Endothelial cell (in vitro differentiated cells): ENCODE measurements around the gene FBLN2. TPM values are rescaled to one million over a fixed set of nuclear protein-coding genes. Genes with fewer than 3 reads are reported as not detected.

Source experiments
- DNase-seq: peaks from one replicate; pipeline ENCODE4 v3.0.0; 2021; ENCODE audit warnings: low spot score
- H3K27ac Mint-ChIP-seq: one replicate; pipeline ENCODE4 v1.8.0; 2021; ENCODE audit warnings: mixed read lengths, inconsistent platforms; ENCODE audit not compliant: unreplicated experiment
- H3K27me3 Mint-ChIP-seq: one replicate; pipeline ENCODE4 v1.8.0; 2021; ENCODE audit warnings: mild to moderate bottlenecking, moderate library complexity, mixed read lengths, inconsistent platforms; ENCODE audit not compliant: unreplicated experiment
- H3K36me3 Mint-ChIP-seq: one replicate; pipeline ENCODE4 v1.8.0; 2021; ENCODE audit warnings: mild to moderate bottlenecking, low read depth, mixed read lengths, inconsistent platforms; ENCODE audit not compliant: unreplicated experiment
- H3K4me1 Mint-ChIP-seq: one replicate; pipeline ENCODE4 v1.8.0; 2021; ENCODE audit warnings: mild to moderate bottlenecking, mixed read lengths, inconsistent platforms; ENCODE audit not compliant: unreplicated experiment
- H3K4me3 Mint-ChIP-seq: one replicate; pipeline ENCODE4 v1.8.0; 2021; ENCODE audit warnings: mild to moderate bottlenecking, mixed read lengths, inconsistent platforms; ENCODE audit not compliant: unreplicated experiment
- H3K9me3 Mint-ChIP-seq: one replicate; pipeline ENCODE4 v1.8.0; 2021; ENCODE audit warnings: mixed read lengths, inconsistent platforms; ENCODE audit not compliant: unreplicated experiment
- CTCF ChIP-seq: fragments of 200-600 bp; sonication (generic); IDR thresholded peaks from one replicate; pipeline ENCODE4 v1.5.0; 2021; ENCODE audit warnings: antibody characterized with exemption; ENCODE audit not compliant: unreplicated experiment
- total RNA-seq: library from RNA; stranded (reverse); fragmentation: NEBNext Ultra II Directional; extraction: Animal tissue kit (Norgen Biotek cat#: 25700); gene quantifications from one replicate; pipeline ENCODE4 v1.2.1, GENCODE V29; 2021; ENCODE audit not compliant: unreplicated experiment

The FBLN2 gene
- total RNA-seq, 1 donor from 2014 or later, result 10.5 TPM

GRCh38 chr3:13579063-13579462, 30.1 kb downstream of the FBLN2 start:
- no peaks in the 10 kb centered on the region for H3K36me3 Mint-ChIP-seq
- TF ChIP-seq CTCF, result no peak
- H3K9me3 Mint-ChIP-seq, result no peaks in the 10 kb centered on the region
- H3K27me3 Mint-ChIP-seq, result peaks cover 2% of the 10 kb centered on the region
- H3K27ac Mint-ChIP-seq, result no peak overlapping the region
- no peak for DNase-seq
- H3K4me3 Mint-ChIP-seq, result no peak overlapping the region
- H3K4me1 Mint-ChIP-seq, result peaks cover 9% of the 10 kb centered on the region

GRCh38 chr3:13580256-13581023, 31.5 kb downstream of the FBLN2 start:
- Mint-ChIP-seq H3K27me3 (peaks cover 3% of the 10 kb centered on the region), H3K27ac (no peak overlapping the region), H3K9me3 (no peaks in the 10 kb centered on the region), H3K36me3 (no peaks in the 10 kb centered on the region), H3K4me3 (no peak overlapping the region), H3K4me1 (peaks cover 14% of the 10 kb centered on the region)
- no peak for TF ChIP-seq CTCF
- DNase-seq, result no peak

- no peaks in the 10 kb centered on the region for H3K36me3 Mint-ChIP-seq
- no peak overlapping the region for H3K27ac Mint-ChIP-seq
- H3K4me3 Mint-ChIP-seq, result no peak overlapping the region
- H3K9me3 Mint-ChIP-seq, result no peaks in the 10 kb centered on the region
- H3K27me3 Mint-ChIP-seq, result peaks cover 3% of the 10 kb centered on the region
- no peak for TF ChIP-seq CTCF
- peaks cover 10% of the 10 kb centered on the region for H3K4me1 Mint-ChIP-seq
- DNase-seq, result no peak
Measured at GRCh38 chr3:13581485-13582365, 32.8 kb downstream of the FBLN2 start.

GRCh38 chr3:13582366-13583250, 33.7 kb downstream of the FBLN2 start:
- peaks cover 10% of the 10 kb centered on the region for H3K4me1 Mint-ChIP-seq
- peaks cover 3% of the 10 kb centered on the region for H3K27me3 Mint-ChIP-seq
- DNase-seq, result no peak
- H3K9me3 Mint-ChIP-seq, result no peaks in the 10 kb centered on the region
- no peak overlapping the region for H3K27ac Mint-ChIP-seq
- no peak for TF ChIP-seq CTCF
- no peaks in the 10 kb centered on the region for H3K36me3 Mint-ChIP-seq
- no peak overlapping the region for H3K4me3 Mint-ChIP-seq
